IgD-negative memory B cell (primary cell): Measurements from ENCODE around the gene EML4. TPM values are rescaled to one million over a fixed set of nuclear protein-coding genes. Genes with fewer than 3 reads are reported as not detected.
"Not testable (repeated sequence)": the region's sequence is repeated elsewhere in the genome, so short reads cannot be mapped to it uniquely, and the experiment has no call there.

ENCODE experiments used
- H3K27ac Mint-ChIP-seq, 3 donors: one replicate each; pipeline ENCODE4 v1.8.0; 2020 to 2022; ENCODE audit warnings: mild to moderate bottlenecking in 3 of 3, mixed read lengths in 3 of 3, moderate library complexity in 1 of 3
- H3K27me3 Mint-ChIP-seq: one replicate; pipeline ENCODE4 v1.8.0; 2021; ENCODE audit warnings: mixed read lengths
- H3K36me3 Mint-ChIP-seq: one replicate; pipeline ENCODE4 v1.8.0; 2020; ENCODE audit warnings: mild to moderate bottlenecking, mixed read lengths
- H3K4me1 Mint-ChIP-seq, 3 donors: one replicate each; pipeline ENCODE4 v1.8.0; 2020 to 2022; ENCODE audit warnings: mixed read lengths in 3 of 3, mild to moderate bottlenecking in 1 of 3
- H3K4me3 Mint-ChIP-seq, 4 donors: one replicate each; pipeline ENCODE4 v1.8.0; 2020 to 2022; ENCODE audit warnings: mild to moderate bottlenecking in 4 of 4, mixed read lengths in 4 of 4, moderate library complexity in 3 of 4
- H3K9me3 Mint-ChIP-seq, 3 donors: one replicate each; pipeline ENCODE4 v1.8.0; 2020 to 2021; ENCODE audit warnings: mixed read lengths in 3 of 3, mild to moderate bottlenecking in 1 of 3
- polyA plus RNA-seq: library from polyadenylated mRNA; unstranded; fragments of 300-500 nt; fragmentation: Illumina TruSeq; gene quantifications from one replicate; pipeline ENCODE4 v1.2.3, GENCODE V29; 2021

The EML4 gene
- polyA plus RNA-seq, 1 donor from 2014 or later, result 78.3 TPM

GRCh38 chr2:42173467-42173866 lies 4.3 kb downstream of the EML4 start:
- H3K4me1 Mint-ChIP-seq, result peaks cover 27 to 38% (median 33%) of the 10 kb centered on the region in 3 donors
- not testable (repeated sequence) for H3K9me3 Mint-ChIP-seq, H3K27me3 Mint-ChIP-seq, H3K4me3 Mint-ChIP-seq, H3K36me3 Mint-ChIP-seq
- peak overlapping the region; percentile 73 to 78 (median 76) for H3K27ac Mint-ChIP-seq

GRCh38 chr2:42176992-42177738 lies 8.0 kb downstream of the EML4 start:
- Mint-ChIP-seq H3K27ac (no peak overlapping the region), H3K36me3 (peaks cover 3% of the 10 kb centered on the region), H3K9me3 (no peaks in the 10 kb centered on the region), H3K27me3 (no peaks in the 10 kb centered on the region), H3K4me3 (no peak overlapping the region), H3K4me1 (peaks cover 48 to 58% (median 54%) of the 10 kb centered on the region in 3 donors)

DNA sequence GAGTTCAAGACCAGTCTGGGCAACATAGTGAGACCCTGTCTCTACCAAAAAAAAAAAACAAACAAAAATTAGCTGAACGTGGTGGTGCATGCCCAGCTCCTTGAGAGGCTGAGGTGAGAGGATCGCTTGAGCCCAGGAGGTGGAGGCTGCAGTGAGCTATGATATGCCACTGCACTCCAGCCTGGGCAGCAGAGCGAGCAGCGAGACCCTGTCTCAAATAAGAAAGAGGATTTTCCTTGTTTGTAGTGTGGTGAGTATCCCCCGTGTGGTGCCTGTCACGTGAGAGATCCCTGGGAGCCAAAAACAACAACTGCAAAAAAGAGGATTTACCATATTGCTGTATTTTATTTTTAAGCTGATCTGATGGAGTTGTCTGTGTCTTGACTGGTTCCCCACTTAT lies 9.2 kb downstream of the EML4 start:
- Mint-ChIP-seq H3K27ac (peak overlapping the region in 1 of 3 donors; percentile 59), H3K4me3 (no peak overlapping the region), H3K27me3 (no peaks in the 10 kb centered on the region), H3K36me3 (peaks cover 3% of the 10 kb centered on the region), H3K4me1 (peaks cover 52 to 60% (median 57%) of the 10 kb centered on the region in 3 donors), H3K9me3 (no peaks in the 10 kb centered on the region)

GRCh38 chr2:42180300-42180699 lies 11.1 kb downstream of the EML4 start:
- H3K27me3 Mint-ChIP-seq, result no peaks in the 10 kb centered on the region
- peak overlapping the region in 1 of 4 donors; percentile 10 for H3K4me3 Mint-ChIP-seq
- H3K36me3 Mint-ChIP-seq, result peaks cover 6% of the 10 kb centered on the region
- H3K27ac Mint-ChIP-seq, result peak overlapping the region in 1 of 3 donors; percentile 25
- H3K9me3 Mint-ChIP-seq, result no peaks in the 10 kb centered on the region
- H3K4me1 Mint-ChIP-seq, result peaks cover 60 to 70% (median 65%) of the 10 kb centered on the region in 3 donors

DNA sequence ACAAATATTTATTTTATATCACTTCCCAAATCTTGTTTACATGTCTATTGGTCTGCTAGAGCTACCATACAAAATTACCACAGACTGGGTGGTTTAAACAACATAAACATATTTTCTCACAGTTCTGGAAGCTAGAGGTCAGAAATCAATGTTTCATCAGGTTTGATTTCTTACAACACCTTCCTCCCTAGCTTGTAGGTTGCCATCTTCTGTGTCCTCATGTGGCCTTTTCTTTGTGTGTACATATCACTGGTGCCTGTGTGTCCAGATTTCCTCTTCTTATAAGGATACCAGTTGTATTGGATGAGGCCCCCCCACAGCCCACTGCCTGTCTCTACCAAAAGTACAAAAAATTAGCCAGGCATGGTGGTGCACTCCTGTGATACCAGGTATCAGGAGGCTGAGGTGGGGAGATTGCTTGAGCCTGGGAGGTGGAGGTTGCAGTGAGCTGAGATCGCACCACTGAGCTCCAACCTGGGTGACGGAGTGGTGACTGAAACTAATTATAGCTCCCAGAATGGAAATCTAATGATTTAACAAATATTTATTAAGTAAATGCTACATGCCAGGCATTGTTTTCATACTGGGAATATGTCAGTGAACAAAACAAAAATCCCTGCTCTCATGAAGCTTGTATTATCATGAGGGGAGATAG lies 13.6 kb downstream of the EML4 start:
- H3K9me3 Mint-ChIP-seq, result no peaks in the 10 kb centered on the region
- H3K27ac Mint-ChIP-seq, result peak overlapping the region; percentile 54 to 98 (median 89)
- peaks cover 57 to 78% (median 63%) of the 10 kb centered on the region in 3 donors for H3K4me1 Mint-ChIP-seq
- H3K36me3 Mint-ChIP-seq, result peaks cover 12% of the 10 kb centered on the region
- H3K27me3 Mint-ChIP-seq, result no peaks in the 10 kb centered on the region
- peak overlapping the region in 2 of 4 donors; percentile 67 to 84 for H3K4me3 Mint-ChIP-seq

DNA sequence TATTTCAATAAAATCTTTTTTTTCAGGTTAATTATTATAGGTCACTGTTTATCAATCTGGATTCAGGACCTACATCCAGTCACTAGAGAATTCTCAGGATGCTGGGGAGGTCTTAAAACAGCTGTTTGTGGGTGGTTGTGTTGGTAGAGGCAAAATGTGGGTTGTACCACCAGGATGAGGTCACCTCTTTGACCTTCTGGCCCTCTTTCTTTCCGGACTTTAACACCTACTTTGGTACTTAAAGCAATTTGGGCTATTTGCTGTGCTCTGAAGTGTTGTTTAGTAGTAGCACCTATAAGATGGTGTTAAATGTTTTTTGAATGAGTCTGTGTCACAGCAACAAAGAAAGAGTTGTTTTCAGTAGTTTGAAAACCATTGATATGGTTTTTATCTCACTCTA lies 14.6 kb downstream of the EML4 start:
- Mint-ChIP-seq H3K27me3 (no peaks in the 10 kb centered on the region), H3K4me3 (peak overlapping the region in 1 of 4 donors; percentile 41), H3K36me3 (peaks cover 15% of the 10 kb centered on the region), H3K27ac (no peak overlapping the region), H3K4me1 (peaks cover 55 to 72% (median 57%) of the 10 kb centered on the region in 3 donors), H3K9me3 (no peaks in the 10 kb centered on the region)

DNA sequence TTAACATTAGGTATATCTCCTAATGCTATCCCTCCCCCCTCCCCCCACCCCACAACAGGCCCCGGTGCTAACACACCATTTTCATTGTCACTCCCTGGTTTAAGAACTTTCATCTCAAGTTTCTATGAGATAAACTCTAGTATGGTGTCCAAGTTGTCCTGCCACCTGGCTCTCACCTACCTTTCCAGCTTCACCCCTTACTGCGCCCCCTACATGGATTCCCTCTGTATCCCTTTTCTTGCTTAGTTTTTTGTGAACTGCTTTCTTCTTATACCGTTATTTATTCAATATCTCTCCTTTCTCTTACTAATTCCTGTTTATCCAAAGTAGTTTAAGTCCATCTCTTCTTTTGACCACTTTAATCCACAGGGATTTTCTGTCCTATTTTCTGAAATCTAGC lies 15.2 kb downstream of the EML4 start:
- Mint-ChIP-seq H3K4me1 (peaks cover 54 to 66% (median 58%) of the 10 kb centered on the region in 3 donors), H3K4me3 (peak overlapping the region in 1 of 4 donors; percentile 55), H3K27ac (no peak overlapping the region), H3K27me3 (no peaks in the 10 kb centered on the region), H3K9me3 (no peaks in the 10 kb centered on the region), H3K36me3 (peaks cover 15% of the 10 kb centered on the region)

- H3K4me1 Mint-ChIP-seq, result peaks cover 56 to 65% (median 57%) of the 10 kb centered on the region in 3 donors
- peaks cover 15% of the 10 kb centered on the region for H3K36me3 Mint-ChIP-seq
- H3K27me3 Mint-ChIP-seq, result no peaks in the 10 kb centered on the region
- H3K27ac Mint-ChIP-seq, result peak overlapping the region in 1 of 3 donors; percentile 8
- peak overlapping the region in 2 of 4 donors; percentile 4 to 47 for H3K4me3 Mint-ChIP-seq
- no peaks in the 10 kb centered on the region for H3K9me3 Mint-ChIP-seq
Observed at GRCh38 chr2:42185220-42185921, 16.2 kb downstream of the EML4 start.

- H3K9me3 Mint-ChIP-seq, result no peaks in the 10 kb centered on the region
- peaks cover 16% of the 10 kb centered on the region for H3K36me3 Mint-ChIP-seq
- H3K4me3 Mint-ChIP-seq, result peak overlapping the region in 1 of 4 donors; percentile 12
- peak overlapping the region in 1 of 3 donors; percentile 16 for H3K27ac Mint-ChIP-seq
- H3K27me3 Mint-ChIP-seq, result no peaks in the 10 kb centered on the region
- H3K4me1 Mint-ChIP-seq, result peaks cover 58 to 63% (median 59%) of the 10 kb centered on the region in 3 donors
Observed at GRCh38 chr2:42186366-42186765, 17.2 kb downstream of the EML4 start.

DNA sequence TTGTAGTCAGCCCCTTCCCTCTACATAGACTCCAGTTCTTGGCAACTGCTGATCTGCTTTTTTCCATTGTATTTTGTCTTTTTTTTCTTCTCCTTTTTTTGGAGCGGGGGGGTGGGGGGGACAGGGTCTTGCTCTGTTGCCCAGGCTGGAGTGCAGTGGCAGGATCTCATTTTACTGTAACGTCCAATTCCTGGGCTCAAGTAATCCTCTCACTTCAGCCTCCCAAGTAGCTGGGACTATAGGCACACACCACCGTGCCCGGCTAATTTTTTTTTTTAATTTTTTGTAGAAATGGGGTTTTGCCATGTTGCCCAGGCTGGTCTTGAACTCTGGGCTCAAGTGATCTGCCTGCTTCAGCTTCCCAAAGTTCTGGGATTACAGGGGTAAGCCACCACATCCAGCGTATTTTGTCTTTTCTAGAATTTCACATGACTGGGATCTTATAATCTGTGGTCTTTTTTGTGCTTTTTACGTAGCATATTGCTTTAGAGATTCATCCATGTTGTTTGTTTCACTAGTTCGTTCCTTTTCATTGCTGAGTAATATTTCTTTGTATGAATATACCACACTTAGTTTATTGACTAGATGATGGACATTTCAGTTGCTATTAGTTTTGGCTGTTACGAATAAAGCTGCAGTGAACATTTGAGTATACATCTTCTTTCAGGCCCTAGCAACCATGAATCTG lies 17.9 kb downstream of the EML4 start:
- peaks cover 54 to 61% (median 58%) of the 10 kb centered on the region in 3 donors for H3K4me1 Mint-ChIP-seq
- no peak overlapping the region for H3K4me3 Mint-ChIP-seq
- peaks cover 14% of the 10 kb centered on the region for H3K36me3 Mint-ChIP-seq
- no peaks in the 10 kb centered on the region for H3K27me3 Mint-ChIP-seq
- H3K9me3 Mint-ChIP-seq, result no peaks in the 10 kb centered on the region
- peak overlapping the region in 1 of 3 donors; percentile 53 for H3K27ac Mint-ChIP-seq

DNA sequence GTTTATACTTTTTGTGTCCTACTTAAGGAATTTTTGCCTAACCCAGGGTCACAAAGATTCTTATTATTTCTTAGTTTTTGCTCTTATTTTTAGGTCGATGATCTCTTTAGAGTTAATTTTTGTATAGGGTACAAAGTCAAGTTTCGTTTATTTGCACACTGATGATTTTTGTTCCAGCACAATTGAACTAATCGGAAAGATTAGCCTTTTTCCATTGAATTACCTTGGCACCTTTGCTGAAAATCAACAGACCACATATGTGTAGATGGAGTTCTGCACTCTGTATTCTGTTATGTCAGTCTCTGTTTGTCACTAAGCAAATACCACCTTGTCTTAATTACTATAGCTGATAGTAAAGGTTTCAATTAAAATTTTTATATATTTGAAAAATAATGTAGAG lies 18.7 kb downstream of the EML4 start:
- Mint-ChIP-seq H3K27me3 (no peaks in the 10 kb centered on the region), H3K27ac (peak overlapping the region in 2 of 3 donors; percentile 66 to 86), H3K36me3 (peaks cover 14% of the 10 kb centered on the region), H3K9me3 (no peaks in the 10 kb centered on the region), H3K4me3 (peak overlapping the region in 2 of 4 donors; percentile 13 to 51), H3K4me1 (peaks cover 51 to 58% (median 57%) of the 10 kb centered on the region in 3 donors)

DNA sequence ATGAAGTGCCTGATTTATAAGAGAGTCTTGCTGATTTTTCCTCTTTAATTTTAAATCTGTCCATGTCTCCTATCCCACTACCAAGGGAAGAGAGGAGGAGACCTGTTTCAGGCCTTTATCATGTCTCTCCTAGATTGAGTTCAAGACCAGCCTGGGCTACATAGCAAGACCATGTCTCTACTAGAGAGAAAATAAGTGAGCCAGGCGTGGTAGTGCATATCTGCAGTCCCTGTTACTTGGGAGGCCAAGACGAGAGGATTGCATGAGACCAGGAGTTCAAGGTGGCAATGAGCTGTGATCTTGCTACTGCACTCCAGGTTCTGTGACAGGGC lies 20.0 kb downstream of the EML4 start:
- peak overlapping the region in 1 of 4 donors; percentile 22 for H3K4me3 Mint-ChIP-seq
- H3K9me3 Mint-ChIP-seq, result no peaks in the 10 kb centered on the region
- H3K4me1 Mint-ChIP-seq, result peaks cover 53 to 61% (median 56%) of the 10 kb centered on the region in 3 donors
- peaks cover 14% of the 10 kb centered on the region for H3K36me3 Mint-ChIP-seq
- H3K27me3 Mint-ChIP-seq, result no peaks in the 10 kb centered on the region
- H3K27ac Mint-ChIP-seq, result no peak overlapping the region

DNA sequence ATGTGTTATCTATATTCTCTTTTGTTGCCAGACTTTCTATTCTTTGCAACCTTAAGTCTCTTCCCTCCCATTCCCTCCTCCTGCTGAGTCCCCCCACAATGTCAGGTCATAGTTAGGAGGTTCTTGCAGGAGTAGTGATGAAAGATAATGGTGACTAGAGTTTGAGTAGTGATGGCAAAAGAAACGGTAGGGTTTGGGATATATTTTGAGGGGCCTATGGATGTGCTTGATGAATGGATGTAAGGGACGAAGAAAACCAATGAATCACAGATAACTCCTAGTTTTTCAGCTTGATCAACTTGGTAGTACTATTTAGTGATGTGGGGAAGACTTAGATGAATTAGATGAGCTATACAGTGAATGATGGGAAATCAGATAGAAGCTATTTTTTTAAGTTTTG lies 21.0 kb downstream of the EML4 start:
- Mint-ChIP-seq H3K4me3 (peak overlapping the region in 1 of 4 donors; percentile 28), H3K36me3 (peaks cover 11% of the 10 kb centered on the region), H3K27ac (peak overlapping the region in 2 of 3 donors; percentile 1 to 18), H3K27me3 (no peaks in the 10 kb centered on the region), H3K4me1 (peaks cover 49 to 57% (median 50%) of the 10 kb centered on the region in 3 donors), H3K9me3 (no peaks in the 10 kb centered on the region)

- peaks cover 10% of the 10 kb centered on the region for H3K36me3 Mint-ChIP-seq
- peak overlapping the region in 2 of 3 donors; percentile 13 to 14 for H3K27ac Mint-ChIP-seq
- H3K27me3 Mint-ChIP-seq, result no peaks in the 10 kb centered on the region
- no peak overlapping the region for H3K4me3 Mint-ChIP-seq
- H3K9me3 Mint-ChIP-seq, result no peaks in the 10 kb centered on the region
- H3K4me1 Mint-ChIP-seq, result peaks cover 40 to 53% (median 49%) of the 10 kb centered on the region in 3 donors
Observed at GRCh38 chr2:42191285-42192009, 22.3 kb downstream of the EML4 start.
